ENCODE results near the gene PCSK6. TPM values are rescaled to one million over a fixed set of nuclear protein-coding genes. Genes with fewer than 3 reads are reported as not detected.
"Not testable (repeated sequence)": the region's sequence is repeated elsewhere in the genome, so short reads cannot be mapped to it uniquely, and the experiment has no call there.

The PCSK6 gene
- total RNA-seq, 2 experiments from 2014 or later, result 0.28 TPM; not detected in 1

DNA sequence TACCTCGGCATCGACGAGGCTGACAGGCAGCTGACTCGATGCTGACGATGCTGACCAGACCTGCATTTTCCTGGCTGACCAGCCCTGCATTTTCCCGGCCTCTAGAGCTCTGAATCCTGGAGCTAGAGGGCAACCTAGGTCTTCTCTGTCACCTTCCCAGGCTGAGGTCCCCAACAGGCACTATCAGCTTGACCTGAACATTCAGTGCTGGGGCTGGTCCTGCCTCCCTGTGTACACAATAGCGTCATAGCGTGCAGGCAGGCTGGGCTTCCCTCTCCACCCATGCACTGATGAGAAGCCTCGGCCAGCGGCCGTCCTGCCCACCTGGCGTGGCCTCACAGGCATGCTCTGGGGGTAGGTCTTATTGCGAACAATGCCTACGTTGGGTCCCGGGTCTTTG lies 132.2 kb downstream of the PCSK6 start:
- CTCF ChIA-PET, result no interaction called here
- ATAC-seq (ENCODE audit: poor library complexity), result no peak
- intact Hi-C loops (cut with DNase I, micrococcal nuclease), result no loop called here
- Mint-ChIP-seq H3K9me3 (no peaks in the 10 kb centered on the region), H3K27me3 (peaks cover 34% of the 10 kb centered on the region), H3K4me1 (ENCODE audit: low read depth) (no peaks in the 10 kb centered on the region), H3K4me3 (no peak overlapping the region), H3K27ac (no peak overlapping the region), H3K36me3 (ENCODE audit: low read depth) (no peaks in the 10 kb centered on the region)
- no peak overlapping the region for H3K4me3 ChIP-seq (ENCODE audit: low read length)
- DNase-seq, result no peak
- POLR2A ChIA-PET, result no interaction called here
- H3K36me3 ChIP-seq (ENCODE audit: insufficient read depth, low read length), result no peaks in the 10 kb centered on the region
- no peaks in the 10 kb centered on the region for H3K4me1 ChIP-seq (ENCODE audit: insufficient read depth, low read length)
- H3K27me3 ChIP-seq (ENCODE audit: control insufficient read depth in 1 of 2, insufficient read depth in 2 of 2, low read length in 2 of 2), result no peaks in the 10 kb centered on the region
- no peaks in the 10 kb centered on the region for H3K9me3 ChIP-seq (ENCODE audit: control insufficient read depth in 1 of 2, insufficient read depth in 1 of 2, low read length in 2 of 2)
- TF ChIP-seq, protein P1, sequence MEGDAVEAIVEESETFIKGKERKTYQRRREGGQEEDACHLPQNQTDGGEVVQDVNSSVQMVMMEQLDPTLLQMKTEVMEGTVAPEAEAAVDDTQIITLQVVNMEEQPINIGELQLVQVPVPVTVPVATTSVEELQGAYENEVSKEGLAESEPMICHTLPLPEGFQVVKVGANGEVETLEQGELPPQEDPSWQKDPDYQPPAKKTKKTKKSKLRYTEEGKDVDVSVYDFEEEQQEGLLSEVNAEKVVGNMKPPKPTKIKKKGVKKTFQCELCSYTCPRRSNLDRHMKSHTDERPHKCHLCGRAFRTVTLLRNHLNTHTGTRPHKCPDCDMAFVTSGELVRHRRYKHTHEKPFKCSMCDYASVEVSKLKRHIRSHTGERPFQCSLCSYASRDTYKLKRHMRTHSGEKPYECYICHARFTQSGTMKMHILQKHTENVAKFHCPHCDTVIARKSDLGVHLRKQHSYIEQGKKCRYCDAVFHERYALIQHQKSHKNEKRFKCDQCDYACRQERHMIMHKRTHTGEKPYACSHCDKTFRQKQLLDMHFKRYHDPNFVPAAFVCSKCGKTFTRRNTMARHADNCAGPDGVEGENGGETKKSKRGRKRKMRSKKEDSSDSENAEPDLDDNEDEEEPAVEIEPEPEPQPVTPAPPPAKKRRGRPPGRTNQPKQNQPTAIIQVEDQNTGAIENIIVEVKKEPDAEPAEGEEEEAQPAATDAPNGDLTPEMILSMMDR (IDR thresholded peaks at IDR 0.05), result no peak
- no peak overlapping the region for H3K27ac ChIP-seq (ENCODE audit: low read depth in 1 of 2, low read length in 2 of 2)

DNA sequence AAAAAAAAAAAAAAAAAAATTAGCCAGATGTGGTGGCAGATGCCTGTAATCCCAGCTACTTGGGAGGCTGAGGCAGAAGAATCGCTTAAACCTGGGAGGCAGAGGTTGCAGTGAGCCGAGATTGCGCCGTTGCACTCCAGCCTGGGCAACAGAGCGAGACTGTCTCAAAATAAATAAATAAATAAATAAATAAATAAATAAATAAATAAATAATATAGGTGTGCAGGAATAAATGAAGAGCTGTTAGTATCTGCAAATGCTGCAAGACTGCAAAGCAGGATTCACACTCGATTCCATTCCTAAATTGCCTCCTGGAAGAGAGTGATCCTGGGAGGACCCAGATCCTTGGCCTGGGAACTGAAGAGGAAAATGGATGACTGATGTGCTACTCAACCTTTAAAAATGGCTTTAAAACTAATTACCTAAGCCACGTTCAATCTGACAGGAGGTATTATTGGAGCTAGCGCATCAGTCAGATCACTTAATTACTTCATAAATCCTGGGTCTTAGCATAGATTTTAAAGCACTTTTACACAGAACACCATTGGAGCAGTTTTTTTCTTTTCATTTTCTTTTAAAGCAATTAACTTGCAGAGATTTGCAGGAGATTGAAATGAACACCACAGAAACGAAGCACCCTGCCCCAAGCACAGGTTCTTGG lies 132.9 kb downstream of the PCSK6 start:
- POLR2A ChIA-PET; H3K4me1 ChIP-seq (ENCODE audit: insufficient read depth, low read length); H3K36me3 Mint-ChIP-seq (ENCODE audit: low read depth); H3K27ac ChIP-seq (ENCODE audit: low read depth in 1 of 2, low read length in 2 of 2); H3K27me3 ChIP-seq (ENCODE audit: control insufficient read depth in 1 of 2, insufficient read depth in 2 of 2, low read length in 2 of 2); CTCF ChIA-PET; H3K9me3 ChIP-seq (ENCODE audit: control insufficient read depth in 1 of 2, insufficient read depth in 1 of 2, low read length in 2 of 2); intact Hi-C loops (cut with DNase I, micrococcal nuclease); H3K4me3 ChIP-seq (ENCODE audit: low read length); H3K9me3 Mint-ChIP-seq; H3K4me3 Mint-ChIP-seq; H3K36me3 ChIP-seq (ENCODE audit: insufficient read depth, low read length); H3K4me1 Mint-ChIP-seq (ENCODE audit: low read depth); ATAC-seq (ENCODE audit: poor library complexity); DNase-seq; H3K27ac Mint-ChIP-seq: not testable (repeated sequence)
- H3K27me3 Mint-ChIP-seq, result peaks cover 33% of the 10 kb centered on the region

DNA sequence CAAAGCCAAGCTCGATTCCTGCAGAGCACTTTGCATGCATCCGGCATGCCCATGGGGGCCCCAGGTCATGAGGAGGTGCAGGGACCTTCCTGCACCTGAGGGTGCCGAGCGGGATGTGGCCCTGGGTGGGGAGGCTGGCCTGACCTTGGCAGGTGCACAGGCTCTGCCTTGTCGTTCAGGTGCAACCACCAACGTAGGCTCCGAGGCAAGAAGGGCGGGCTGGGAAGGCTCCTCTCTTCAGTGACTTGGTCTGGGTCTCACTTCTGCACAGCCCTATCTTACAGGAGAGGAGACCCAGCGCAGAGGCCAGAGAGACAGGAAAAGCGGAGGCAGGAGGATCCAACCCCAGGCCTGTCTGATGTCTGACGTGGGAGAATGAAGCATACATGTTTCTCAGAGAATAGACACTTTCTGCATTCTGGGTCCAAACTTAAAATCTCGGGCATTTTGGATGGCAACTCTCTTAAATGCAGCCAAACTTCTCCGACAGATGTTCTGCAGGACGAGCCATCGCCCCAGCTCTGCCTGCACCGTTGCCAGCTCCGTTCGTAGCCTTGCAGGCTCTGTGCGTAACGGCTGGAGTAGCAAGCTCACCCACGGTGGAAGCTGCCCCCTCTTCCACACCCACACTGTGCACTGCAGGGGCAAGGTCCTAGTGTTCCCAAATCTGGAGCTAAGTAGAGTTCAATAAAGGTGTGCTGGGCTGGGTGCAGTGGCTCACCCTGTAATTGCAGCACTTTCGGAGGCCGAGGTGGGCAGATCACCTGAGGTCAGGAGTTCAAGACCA lies 133.6 kb downstream of the PCSK6 start:
- Histone ChIP-seq H3K4me1 (ENCODE audit: insufficient read depth, low read length) (no peaks in the 10 kb centered on the region), H3K9me3 (ENCODE audit: control insufficient read depth in 1 of 2, insufficient read depth in 1 of 2, low read length in 2 of 2) (no peaks in the 10 kb centered on the region), H3K36me3 (ENCODE audit: insufficient read depth, low read length) (no peaks in the 10 kb centered on the region), H3K27ac (ENCODE audit: low read depth in 1 of 2, low read length in 2 of 2) (no peak overlapping the region), H3K27me3 (ENCODE audit: control insufficient read depth in 1 of 2, insufficient read depth in 2 of 2, low read length in 2 of 2) (no peaks in the 10 kb centered on the region), H3K4me3 (ENCODE audit: low read length) (no peak overlapping the region)
- Mint-ChIP-seq H3K4me1 (ENCODE audit: low read depth) (no peaks in the 10 kb centered on the region), H3K9me3 (no peaks in the 10 kb centered on the region), H3K27ac (no peak overlapping the region), H3K36me3 (ENCODE audit: low read depth) (no peaks in the 10 kb centered on the region), H3K27me3 (peaks cover 35% of the 10 kb centered on the region), H3K4me3 (no peak overlapping the region)
- intact Hi-C loops (cut with DNase I, micrococcal nuclease), result no loop called here
- CTCF ChIA-PET, result no interaction called here
- TF ChIP-seq, protein P1 (IDR thresholded peaks at IDR 0.05), result no peak
- ATAC-seq (ENCODE audit: poor library complexity) (no peak), DNase-seq (no peak)
- POLR2A ChIA-PET, result no interaction called here

Data from CD4-positive, alpha-beta T cell (primary cell).